Activated naive CD8-positive, alpha-beta T cell treated with anti-CD3 and anti-CD28 coated beads, Interleukin-2, amount 50 U/mL, for 16 hours (primary cell): ENCODE results near the gene SEC16B.

Source experiments
- DNase-seq: peaks from one replicate; pipeline ENCODE4 v3.0.0-alpha.2; 2020; ENCODE audit warnings: low read depth, low spot score

Gene SEC16B

GRCh38 chr1:177941976-177942375 lies 27.9 kb downstream of the SEC16B start:
- no peak for DNase-seq

DNA sequence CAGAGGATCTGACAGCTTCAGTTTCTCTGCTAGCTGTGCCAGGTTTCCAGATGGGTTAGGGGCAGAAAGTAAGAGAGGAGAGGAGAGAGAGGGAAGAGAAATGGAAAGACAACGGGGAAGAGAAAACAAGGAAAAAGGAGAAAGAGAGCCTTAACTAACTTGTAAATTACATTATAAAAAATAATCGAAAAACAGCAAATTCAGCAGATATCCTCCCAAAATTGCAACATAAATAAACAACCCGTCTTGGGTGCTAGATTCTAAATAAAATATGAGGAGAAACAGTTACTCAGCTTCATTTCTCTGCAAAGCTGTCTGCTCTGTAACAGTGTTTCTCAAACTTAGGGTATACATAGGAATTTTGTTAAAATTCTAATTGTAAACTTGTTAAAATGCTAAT lies 29.2 kb downstream of the SEC16B start:
- DNase-seq = no peak

- DNase-seq = no peak
Measured at GRCh38 chr1:177937931-177938330, 31.9 kb downstream of the SEC16B start.

DNA sequence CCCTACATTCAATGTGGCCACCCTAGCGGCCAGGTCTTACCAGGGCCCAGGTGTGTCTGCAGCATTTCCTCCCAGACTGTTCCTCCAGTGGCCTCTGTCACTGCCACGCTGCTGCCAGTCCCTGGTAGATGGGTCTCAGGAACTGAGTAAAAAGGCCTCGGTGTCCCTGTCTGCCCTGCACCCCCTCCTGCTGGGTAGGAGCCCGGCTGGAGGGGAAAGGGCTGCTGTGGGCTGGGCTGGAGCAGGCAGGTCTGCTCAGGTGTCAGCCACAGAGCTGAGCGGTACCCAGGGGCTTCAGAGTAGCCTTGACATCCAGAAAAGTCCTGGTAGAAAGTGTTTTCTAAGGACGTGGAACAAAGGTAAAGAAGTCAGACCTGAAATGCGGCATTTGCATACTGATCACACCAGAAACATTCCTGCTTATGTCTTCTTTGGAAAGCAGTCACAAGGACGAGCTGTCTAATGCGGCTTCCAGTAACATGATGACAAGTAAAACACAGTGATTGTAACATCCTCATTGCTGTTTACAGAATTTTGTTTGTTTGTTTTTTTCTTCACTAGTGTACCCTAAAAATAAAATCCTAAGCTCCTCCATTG lies 32.6 kb downstream of the SEC16B start:
- DNase-seq = no peak

GRCh38 chr1:177935638-177936415 lies 34.0 kb downstream of the SEC16B start:
- DNase-seq = no peak

GRCh38 chr1:177934927-177935326 lies 34.9 kb downstream of the SEC16B start:
- no peak for DNase-seq

GRCh38 chr1:177934461-177934860 lies 35.4 kb downstream of the SEC16B start:
- DNase-seq = no peak

GRCh38 chr1:177933881-177934280 lies 36.0 kb downstream of the SEC16B start:
- DNase-seq = no peak

DNA sequence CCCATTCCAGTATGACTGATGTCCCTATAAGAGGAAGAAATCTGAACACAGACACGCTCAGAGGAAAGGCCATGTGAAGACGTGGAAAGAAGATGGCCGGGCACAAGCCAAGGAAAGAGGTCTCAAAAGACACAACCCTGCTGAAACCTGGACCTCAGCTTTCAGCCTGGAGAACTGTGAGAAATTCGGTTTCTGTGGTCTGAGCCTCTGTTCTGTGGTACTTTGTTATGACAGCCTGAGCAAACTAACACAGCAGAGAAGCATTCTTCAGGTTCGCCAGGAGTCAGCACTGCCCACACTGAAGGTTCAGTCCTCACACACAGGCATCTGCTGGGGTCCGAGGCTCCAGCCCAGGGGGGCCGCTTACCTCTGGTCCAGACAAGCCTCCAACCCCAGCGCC lies 37.7 kb downstream of the SEC16B start:
- no peak for DNase-seq

DNA sequence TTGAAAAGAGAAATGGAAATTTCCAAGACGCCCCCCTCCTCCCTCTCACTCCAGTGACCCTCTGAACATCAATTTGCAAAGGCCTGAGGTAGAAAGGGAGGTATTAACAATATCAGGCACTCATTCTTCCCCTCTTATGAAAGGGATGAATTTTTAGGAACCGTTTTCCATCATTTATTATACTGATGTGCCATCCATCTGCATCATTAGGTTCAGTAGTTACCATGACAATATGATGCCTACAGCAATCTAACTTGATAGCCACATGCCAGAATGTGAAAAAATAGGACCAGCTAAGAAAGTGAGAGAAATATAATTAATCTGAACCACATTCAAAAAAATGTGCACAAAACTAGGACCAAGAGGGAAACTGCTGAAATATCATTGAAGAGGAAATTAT lies 40.9 kb downstream of the SEC16B start:
- DNase-seq = no peak

- no peak for DNase-seq
Measured at GRCh38 chr1:177928194-177928593, 41.7 kb downstream of the SEC16B start.

DNA sequence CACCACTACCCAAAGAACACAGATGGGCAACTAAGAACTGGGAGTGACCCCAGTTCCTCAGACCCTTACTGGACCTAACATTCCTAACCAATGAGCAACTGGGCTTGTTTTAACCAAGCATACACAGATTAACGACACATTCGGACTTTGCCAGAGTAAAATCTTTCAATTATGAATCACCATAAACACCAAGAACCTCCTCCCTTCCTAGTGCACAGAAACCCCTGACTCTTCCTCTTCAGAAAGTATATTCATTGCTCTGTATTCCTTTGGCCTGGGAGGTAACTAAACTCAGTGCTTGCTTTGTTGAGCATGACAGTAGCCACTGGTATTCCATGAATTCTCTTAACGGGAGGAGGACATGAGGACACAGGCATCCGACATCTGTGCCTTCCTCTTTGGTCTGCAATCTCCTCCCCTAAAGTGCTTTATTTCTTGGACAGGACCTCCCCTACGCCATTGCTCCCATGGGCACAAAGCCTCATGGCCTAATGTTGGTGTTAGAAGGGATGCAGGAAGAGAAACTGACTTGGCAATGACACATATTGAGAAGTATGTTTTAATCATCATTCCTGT lies 42.7 kb downstream of the SEC16B start:
- DNase-seq = no peak

DNA sequence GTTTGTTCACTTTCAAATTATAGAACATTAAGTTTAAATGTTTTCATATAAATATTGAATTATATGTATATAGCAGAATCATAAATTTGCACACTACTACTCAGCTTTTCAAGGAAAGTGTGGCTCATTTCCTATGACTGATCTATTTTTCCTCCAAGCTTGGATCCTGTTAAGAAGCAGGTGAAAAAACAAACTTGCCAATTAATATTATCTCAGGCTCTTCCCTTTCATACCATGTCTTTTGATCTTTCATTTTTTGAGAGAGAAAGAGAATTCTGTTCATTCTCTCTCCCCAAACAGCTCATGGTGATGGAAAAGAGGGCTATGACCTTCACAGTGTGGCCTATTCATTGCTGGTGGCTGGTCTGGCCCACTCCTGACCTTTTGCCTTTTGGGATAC lies 43.7 kb downstream of the SEC16B start:
- DNase-seq = no peak

DNA sequence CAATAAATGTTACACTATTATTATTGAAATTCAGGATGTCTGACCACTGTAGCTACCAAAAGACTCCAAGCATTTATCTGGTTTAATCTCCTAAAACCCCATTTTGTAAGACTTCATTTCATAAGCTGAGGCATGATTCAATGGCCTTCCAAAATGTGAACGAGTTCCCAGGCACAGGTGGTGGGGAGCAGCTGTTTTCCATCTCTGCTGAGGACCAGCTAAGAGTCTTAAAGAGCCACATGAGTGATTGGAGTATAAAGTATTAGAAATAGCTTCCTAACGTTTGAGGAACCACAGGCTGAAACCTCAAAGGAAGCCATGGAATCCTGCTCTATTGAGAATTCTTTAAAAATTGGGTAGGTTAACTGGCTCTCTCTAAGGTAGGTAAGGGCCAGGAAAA lies 44.9 kb downstream of the SEC16B start:
- no peak for DNase-seq

GRCh38 chr1:177923441-177923840 lies 46.4 kb downstream of the SEC16B start:
- DNase-seq = no peak

GRCh38 chr1:177922209-177922608 lies 47.6 kb downstream of the SEC16B start:
- no peak for DNase-seq

DNA sequence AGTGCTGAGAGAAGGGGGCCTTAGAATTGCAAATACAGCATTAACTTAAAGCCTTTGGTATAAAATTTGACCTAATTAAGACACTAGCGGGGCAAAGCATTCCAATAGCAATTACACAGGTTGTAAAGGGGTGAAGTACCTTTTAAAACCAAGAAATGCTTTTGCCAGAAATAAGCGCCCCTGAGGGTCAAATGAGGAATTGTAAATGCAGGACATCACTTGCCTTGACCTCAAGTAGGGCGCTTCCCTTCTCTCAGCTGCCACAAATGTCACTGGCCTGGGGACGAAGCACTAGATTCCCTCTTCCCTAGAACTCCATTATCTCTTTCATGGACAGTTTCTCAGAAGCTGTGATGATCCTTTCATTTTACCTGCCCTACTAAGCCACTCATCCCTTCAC lies 48.3 kb downstream of the SEC16B start:
- DNase-seq = no peak

- no peak for DNase-seq
Measured at GRCh38 chr1:177920091-177920490, 49.8 kb downstream of the SEC16B start.

- no peak for DNase-seq
Measured at GRCh38 chr1:177915641-177916040, 54.2 kb downstream of the SEC16B start.

DNA sequence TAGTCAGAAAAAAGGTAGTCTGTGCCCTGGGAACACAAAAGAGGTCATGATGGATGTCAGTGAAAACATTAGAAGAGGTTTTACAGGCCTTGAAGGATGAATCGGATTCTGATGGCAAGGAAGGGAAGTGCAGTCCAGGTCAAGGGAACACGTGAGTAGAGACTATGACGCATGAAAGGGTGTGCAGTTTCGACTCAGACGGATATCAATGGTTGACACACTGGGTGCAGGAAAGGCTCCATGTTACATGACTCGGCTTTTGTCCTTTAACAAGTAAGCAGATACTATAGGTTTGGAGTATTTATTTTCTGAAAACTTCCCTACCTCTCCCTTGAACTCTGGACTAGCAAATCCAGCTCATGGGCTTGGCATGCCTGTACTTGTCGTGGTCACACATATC lies 55.3 kb downstream of the SEC16B start:
- no peak for DNase-seq

DNA sequence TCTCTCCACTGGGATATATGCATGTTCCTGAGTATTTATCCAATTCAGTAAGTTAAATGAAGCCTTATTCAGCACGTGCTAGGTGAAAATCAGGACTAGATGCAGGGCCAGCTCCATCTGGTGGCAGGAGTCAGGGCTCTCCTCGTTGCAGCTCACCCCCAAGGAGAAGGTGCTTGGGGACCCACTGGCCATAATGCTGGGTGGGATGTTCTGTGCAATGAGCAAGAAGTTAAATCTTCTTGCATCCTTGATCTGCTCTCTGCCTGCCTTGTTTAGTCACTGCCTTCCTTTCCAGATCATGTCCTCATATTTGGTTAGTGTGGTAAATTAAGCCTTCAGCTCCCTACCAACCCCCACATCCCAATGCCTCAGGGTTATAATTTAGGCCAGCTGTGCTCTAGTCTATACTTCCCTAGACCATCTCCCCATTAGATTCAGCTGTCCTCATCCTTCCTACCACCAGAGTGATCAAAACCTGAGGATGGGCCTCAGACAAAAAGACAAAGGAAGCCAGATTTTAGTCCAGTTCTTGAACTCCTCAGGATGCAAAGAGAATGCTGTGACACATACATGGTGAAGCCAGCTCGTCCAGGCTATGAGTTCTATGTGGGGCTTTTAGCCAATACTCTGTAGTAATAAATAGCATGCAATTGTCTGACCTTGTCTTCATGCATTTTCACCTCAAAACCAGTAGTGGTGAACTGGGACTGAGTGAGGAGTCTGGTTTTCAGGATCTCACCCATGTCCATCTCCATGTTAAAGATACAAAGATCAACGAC lies 55.9 kb downstream of the SEC16B start:
- no peak for DNase-seq

- DNase-seq = no peak
Measured at GRCh38 chr1:177912991-177913390, 56.9 kb downstream of the SEC16B start.
